Head of caudate nucleus (tissue), 42 donors: ENCODE measurements around the gene VAMP1.
"Not testable (repeated sequence)": the region's sequence is repeated elsewhere in the genome, so short reads cannot be mapped to it uniquely, and the experiment has no call there.

Experiments used
- DNase-seq, 42 donors: peaks; one replicate each; pipeline versions ENCODE4 v3.0.0 to v3.0.0-alpha.2; 2020 to 2021; ENCODE audit warnings: mixed read lengths in 7 of 42
- intact Hi-C: fragments of 100-400 bp; cut with DNase I; formaldehyde crosslinking; loops from one replicate; pipeline ENCODE4 v1.15.0; 2022

The VAMP1 gene

GRCh38 chr12:6475233-6475975 lies 4.9 kb upstream of the VAMP1 start:
- intact Hi-C loops, result not testable (repeated sequence)
- DNase-seq, result peak in 1 of 42 donors; percentile 1

DNA sequence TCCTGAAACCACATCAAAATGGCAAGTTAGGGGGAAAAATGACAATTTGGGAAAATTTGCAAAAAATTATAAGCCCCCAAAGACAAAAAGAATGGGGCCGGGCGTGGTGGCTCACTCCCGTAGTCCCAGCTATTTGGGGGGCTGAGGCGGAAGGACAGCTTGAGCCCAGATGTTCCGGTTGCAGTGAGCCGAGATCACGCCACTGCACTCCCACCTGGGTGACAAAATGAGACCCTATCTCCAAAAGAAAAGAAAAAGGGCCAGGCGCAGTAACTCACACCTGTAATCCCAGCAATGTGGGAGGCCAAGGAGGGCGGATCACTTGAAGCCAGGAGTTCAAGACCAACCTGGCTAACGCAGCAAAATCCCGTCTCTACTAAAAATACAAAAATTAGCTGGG lies 2.0 kb upstream of the VAMP1 start:
- intact Hi-C loops, result no loop called here
- DNase-seq, result no peak

DNA sequence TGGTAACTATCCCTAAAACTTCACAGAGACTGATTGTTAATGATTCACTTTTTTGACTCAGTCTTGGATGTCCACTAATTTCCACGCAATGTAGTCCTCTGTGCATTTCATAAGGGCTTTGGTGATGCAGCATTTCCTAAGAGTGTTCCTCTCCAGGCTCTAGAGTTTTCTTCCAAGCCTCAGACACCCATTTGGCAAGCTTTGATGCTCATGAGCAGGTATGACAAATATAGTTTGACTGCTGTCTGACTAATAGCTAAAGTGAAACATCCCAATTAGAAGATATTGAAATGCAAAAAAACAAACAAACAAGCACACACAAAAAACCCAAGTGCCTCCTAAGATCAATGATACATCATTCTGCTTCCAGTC lies 1.5 kb upstream of the VAMP1 start:
- no peak for DNase-seq
- intact Hi-C loops, result loop anchor here (2.0 kb wide), 1 partner anchor 63 kb away; the partner anchor contains the start of gene GAPDH

DNA sequence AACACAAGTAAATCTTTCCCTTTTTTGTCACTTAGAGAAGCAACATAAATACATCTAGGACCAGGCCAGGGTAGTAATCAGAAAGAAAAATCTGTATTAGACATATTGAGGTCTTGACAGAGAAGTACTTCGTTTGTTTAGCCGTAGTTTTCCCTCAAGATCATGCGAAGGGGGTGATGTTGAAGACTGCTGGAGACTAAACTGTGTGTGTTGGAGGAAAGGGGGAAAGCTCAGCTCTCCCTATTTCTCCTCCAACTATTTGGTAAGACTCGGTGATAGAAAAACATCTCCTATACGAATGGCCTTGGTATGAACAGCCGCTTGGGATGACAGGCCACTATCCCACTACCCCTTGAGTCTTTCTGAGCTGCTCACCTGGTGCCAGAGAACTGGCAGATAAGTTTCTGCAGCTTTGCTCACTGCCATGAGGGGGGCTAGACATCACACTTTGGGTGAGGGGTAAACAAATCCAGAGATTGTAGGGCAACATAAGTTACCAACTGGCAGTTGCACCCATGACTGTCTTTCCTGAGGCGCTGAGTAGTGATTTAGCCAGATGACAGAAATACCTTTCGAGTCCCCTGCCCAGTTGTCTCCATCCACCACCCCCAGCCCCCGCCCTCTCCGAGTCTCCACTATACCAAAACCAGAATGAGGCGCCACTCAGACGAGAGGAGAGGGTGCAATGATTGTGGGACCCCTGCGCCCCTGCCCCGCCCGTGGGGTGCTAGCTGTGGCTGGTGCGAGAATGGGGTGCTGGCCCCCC lies 685 bp downstream of the VAMP1 start:
- no peak for DNase-seq
- intact Hi-C loops, result loop anchor here (2.0 to 5.0 kb wide), 2 partner anchors 47 to 65 kb away; partner anchors contain the start of gene GAPDH

DNA sequence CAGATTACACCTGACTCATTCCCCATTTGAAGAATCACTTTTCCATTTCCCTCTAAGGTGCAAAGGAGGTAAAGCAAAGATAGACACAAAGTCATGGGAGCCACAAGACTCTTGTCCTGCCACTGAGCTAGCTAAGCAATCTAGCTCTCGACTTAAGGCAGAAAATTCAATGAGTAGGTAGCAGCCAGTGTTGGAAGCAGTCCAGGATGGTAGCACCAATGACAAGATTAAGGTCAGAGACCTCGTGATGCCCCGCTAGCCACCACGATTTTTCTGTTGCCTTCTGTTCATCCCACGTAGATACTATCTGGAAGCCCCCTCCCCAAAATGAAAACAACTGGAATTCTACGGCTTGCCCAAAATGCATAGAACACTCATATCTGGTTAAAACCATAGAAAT lies 1.4 kb downstream of the VAMP1 start:
- no peak for DNase-seq
- intact Hi-C loops, result loop anchor here (5.0 kb wide), 1 partner anchor 47 kb away; no protein-coding TSS in a partner anchor

GRCh38 chr12:6468283-6468575 lies 2.2 kb downstream of the VAMP1 start:
- intact Hi-C loops, result loop anchor here (5.0 kb wide), 1 partner anchor 46 kb away; no protein-coding TSS in a partner anchor
- no peak for DNase-seq

DNA sequence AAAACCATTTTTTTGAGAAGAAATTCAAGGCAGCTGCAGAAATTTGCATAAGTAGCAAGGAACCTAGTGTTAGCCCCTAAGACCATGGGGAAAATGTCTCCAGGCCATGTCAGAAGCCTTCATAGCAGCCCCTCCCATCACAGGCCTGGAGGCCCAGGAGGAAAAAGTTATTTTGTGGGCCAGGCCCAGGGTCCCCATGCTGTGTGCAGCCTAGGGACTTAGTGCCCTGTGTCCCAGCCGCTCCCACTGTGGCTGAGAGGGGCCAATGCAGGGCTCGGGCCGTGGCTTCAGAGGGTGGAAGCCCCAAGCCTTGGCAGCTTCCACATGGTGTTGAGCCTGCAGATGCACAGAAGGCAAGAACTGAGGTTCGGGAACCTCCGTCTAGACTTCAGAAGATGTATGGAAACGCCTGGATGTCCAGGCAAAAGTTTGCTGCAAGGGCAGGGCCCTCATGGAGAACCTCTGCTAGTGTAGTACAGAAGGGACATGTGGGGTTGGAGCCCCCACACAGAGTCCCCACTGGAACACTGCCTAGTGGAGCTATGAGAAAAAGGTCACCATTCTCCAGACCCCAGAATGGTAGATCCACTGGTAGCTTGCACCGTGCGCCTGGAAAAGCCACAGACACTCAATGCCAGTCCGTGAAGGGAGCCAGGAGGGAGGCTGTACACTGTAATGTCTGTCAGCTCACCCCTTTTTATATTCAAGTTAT lies 2.8 kb downstream of the VAMP1 start:
- intact Hi-C loops, result loop anchor here (5.0 kb wide), 1 partner anchor 45 kb away; no protein-coding TSS in a partner anchor
- not testable (repeated sequence) for DNase-seq

DNA sequence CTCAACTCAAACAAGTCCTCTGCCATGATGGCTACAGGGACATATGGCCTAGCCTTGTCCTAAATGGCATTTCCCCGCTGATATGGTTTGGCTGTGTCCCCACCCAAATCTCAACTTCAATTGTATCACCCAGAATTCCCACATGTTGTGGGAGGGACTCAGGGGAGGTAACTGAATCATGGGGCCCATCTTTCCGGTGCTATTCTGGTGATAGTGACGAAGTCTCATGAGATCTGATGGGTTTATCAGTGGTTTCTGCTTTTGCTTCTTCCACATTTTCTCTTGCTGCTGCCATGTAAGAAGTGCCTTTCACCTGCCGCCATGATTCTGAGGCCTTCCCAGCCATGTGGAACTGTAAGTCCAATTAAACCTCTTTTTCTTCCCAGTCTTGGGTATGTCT lies 3.7 kb downstream of the VAMP1 start:
- intact Hi-C loops, result loop anchor here (5.0 kb wide), 1 partner anchor 44 kb away; no protein-coding TSS in a partner anchor
- DNase-seq, result not testable (repeated sequence)

DNA sequence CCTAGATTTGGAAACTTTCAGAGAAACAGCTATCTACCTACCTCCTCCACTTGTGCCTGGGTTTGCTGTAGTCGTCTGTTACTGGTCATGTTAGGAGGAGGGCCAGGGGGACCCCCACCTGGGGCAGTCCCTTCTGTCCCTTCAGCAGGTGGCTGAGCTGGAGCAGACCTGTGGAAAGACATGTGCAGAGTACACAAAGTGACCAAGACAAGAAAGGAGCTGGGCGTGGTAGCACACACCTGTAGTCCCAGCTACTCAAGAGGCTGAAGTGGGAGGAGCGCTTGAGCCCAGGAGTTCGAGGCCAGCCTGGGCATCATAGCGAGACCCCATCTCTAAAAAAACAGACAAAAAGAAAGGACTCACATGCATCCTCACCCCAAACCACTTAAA lies 4.3 kb downstream of the VAMP1 start:
- intact Hi-C loops, result loop anchor here (5.0 kb wide), 1 partner anchor 44 kb away; no protein-coding TSS in a partner anchor
- no peak for DNase-seq

GRCh38 chr12:6465467-6466183 lies 4.9 kb downstream of the VAMP1 start:
- intact Hi-C loops, result loop anchor here (5.0 kb wide), 1 partner anchor 43 kb away; no protein-coding TSS in a partner anchor
- peak in 29 of 42 donors; percentile 28 to 87 (median 65) for DNase-seq

DNA sequence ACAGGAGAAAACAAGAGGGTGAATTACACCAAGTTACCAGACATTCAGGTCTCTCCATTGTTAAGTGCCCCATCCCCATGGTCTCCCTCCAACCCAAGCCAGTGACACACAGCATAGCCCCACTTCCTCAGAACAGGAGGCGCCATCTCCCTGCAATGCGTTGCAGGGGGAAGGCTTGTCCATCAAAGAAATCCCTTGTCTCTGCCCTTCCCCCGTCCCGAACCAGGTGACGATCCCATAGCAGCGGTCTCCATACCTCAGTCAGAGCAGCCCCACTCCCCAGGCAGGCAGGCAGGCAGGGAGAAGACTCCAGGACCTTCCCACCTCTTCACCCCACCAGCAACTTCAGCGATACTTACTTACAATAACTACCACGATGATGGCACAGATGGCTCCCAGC lies 5.9 kb downstream of the VAMP1 start:
- DNase-seq, result no peak
- intact Hi-C loops, result no loop called here

- intact Hi-C loops, result no loop called here
- DNase-seq, result no peak
Measured at GRCh38 chr12:6463858-6464257, 6.6 kb downstream of the VAMP1 start.

DNA sequence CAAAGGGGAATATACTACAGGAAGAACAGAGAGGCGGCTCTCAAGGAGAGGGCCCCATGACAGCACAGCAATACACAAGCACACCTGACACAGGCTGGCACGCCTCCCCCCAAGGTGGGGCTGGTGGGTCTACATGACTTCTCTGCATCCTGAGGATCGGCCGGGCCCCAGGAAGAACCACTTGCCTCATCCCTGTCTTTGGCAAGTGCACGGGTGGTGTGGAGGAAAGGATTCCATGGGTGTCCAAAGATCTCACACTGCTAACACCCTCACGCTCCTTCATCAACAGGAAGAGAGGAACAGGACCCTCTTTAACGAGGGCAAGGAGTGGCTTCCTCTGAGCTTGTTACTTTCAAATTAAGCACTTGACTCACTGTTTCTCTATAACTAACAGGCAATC lies 7.3 kb downstream of the VAMP1 start:
- intact Hi-C loops, result no loop called here
- DNase-seq, result no peak

GRCh38 chr12:6462234-6462995 lies 8.1 kb downstream of the VAMP1 start:
- intact Hi-C loops, result no loop called here
- DNase-seq, result peak in 1 of 42 donors; percentile 4

DNA sequence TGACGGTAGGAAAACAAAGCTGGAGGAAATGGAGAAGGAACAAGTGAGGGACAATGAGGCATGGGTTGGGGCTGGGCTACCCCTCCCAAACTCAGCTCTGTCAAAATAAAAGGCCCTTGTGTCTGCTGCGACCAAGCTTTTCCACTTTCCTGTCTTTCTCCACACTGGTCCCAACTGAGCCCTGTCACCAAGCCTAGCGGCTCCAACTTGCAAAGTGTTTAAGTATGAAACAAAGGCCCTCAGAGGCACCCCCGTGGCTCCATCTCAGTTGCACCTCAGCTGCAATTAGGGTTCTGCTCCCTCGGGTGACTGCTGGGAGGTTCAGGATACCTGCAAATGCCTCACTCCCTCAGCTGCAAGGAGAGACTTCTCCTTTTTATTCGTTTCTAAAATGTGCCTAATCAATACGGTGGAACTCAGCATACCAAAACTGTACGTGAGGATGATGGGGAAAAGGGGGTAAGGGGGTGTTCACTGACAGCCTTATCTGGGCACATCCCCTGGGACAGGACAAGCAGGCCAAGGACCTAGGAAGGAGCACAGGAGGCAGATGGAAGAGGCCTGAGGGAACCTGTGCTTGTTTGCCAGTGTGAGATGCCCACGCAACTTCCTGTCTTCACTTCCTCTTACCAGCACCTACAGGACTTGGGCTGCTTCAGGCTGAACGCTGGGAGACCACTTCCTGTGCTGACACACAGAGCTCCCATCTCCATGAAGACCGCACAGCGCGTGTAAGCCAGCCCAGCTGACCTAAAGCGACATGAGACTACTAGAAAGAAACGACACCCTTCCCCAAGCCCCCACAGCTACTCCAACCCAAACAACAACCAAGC lies 8.9 kb downstream of the VAMP1 start:
- intact Hi-C loops, result no loop called here
- peak; percentile 12 to 84 (median 52) for DNase-seq

DNA sequence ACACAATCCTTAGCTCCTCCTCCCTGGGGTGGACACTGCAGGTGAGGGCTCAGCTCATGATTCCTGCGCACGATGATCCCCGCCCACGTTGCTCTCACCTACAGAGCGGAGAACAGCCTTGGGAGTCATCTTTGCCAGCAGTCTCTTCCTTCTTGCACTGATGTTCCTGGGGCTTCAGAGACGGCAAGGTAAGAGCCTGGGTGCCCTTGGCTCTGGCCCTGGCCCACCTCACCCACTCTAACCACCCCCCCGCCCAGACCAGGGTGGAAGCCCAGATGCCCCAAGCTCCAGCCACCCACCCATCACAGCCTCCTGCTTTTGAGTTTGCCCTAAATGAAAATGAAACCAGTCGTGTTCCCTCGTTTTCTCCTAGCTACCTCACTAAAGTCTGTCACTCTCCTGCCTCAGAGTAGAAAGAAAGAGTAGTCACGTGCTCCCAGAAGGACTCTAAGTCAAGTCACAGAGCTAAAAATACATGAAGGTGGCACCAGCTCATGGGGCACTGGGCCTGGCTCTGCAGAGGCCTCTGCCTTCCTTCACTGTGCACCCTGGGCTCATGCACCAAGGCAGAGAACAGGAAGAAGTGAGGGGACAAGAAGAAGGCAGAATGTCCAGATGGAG lies 9.6 kb downstream of the VAMP1 start:
- intact Hi-C loops, result no loop called here

GRCh38 chr12:6459004-6459337 lies 11.5 kb downstream of the VAMP1 start:
- DNase-seq, result no peak
- intact Hi-C loops, result no loop called here

More for the DNA sequence above, 9.6 kb downstream of the VAMP1 start:
- DNase-seq, result peak in 5 of 42 donors; percentile 22 to 35 (median 29)
